GM23248 (cell line): Measurements from ENCODE around the gene HSPBP1.

Experiments
- EZH2 ChIP-seq: fragments of 200-600 bp; sonication (generic); IDR thresholded peaks from 2 replicates; pipeline ENCODE4 v1.6.1; 2018; ENCODE audit warnings: antibody characterized with exemption, mild to moderate bottlenecking; ENCODE audit not compliant: insufficient read depth, poor library complexity, severe bottlenecking
- EZH2phosphoT487 ChIP-seq: fragments of 200-600 bp; sonication (generic); IDR thresholded peaks from 2 replicates; pipeline ENCODE4 v1.6.1; 2018; ENCODE audit warnings: antibody characterized with exemption, moderate library complexity, mild to moderate bottlenecking, low read depth; ENCODE audit not compliant: insufficient read depth

- TF ChIP-seq EZH2phosphoT487 (no peak), EZH2 (no peak)
Observed at GRCh38 chr19:55278391-55279135, 1.3 kb downstream of the HSPBP1 start.
